HG02763 (cell line): ENCODE results near the gene DPH5.
A peak's percentile ranks its signal among the peaks of the same experiment; 100 is the strongest.
"Not testable (repeated sequence)": the region's sequence is repeated elsewhere in the genome, so short reads cannot be mapped to it uniquely, and the experiment has no call there.

Source experiments
- ATAC-seq: cut with Tn5 transposase; IDR thresholded peaks from one replicate; pipeline ENCODE4 v1.9.1; 2021; ENCODE audit warnings: mild to moderate bottlenecking, moderate library complexity; ENCODE audit not compliant: unreplicated experiment

Gene DPH5

DNA sequence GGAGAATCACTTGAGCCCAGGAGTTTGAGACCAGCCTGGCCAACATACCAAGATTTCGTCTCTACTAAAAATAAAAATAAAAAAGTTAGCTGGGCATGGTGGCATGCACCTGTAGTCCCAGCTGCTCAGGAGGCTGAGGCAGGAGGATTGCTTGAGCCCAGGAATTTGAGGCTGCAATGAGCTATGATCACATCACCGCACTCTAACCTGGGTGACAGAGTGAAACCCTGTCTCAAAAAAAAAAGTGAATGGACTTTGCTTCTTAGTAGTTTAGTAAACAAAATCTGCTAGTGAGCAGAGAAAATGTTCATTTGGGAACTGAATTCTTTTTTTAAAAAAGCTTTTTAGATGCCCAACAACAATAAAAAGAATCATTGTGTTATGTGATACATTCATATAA is 6.5 kb upstream of the DPH5 start:
- not testable (repeated sequence) for ATAC-seq

DNA sequence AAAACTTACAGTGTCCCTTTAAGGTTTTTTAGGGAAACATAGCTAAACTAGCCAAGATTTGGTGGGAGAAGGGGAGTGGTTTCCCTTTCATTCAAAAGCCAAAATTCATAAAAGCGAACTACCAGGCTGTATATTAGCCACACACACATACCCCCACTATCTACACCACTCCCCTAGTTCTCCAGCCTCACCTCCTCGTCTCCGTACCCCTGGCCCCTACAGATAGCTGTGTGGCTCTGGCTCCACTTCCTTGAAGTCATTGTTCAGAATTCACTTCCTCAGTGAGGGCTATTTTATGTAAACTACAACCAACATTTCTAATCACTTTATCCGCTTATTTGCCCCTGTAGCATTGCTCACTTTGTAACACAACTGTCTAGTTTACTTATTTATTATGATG is 5.3 kb upstream of the DPH5 start:
- no peak for ATAC-seq

DNA sequence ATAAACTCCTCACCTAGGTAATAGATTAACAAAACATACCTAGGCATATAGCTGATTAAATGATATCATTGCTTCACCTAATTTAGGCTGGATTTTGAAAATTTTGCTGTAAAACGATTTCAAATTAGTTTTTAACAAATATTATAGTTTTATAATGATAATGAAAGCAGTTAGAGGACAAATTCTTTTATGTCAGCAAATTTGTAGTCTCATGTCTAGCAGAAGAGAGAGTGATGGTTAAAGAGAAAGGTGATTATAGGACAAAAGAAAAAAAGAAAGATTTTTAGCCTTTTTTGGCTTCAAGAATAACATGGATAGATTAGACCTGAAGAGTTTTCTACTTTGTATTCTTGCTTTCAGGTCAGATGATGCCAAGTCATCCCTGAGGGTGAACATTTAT is 3.6 kb upstream of the DPH5 start:
- no peak for ATAC-seq

DNA sequence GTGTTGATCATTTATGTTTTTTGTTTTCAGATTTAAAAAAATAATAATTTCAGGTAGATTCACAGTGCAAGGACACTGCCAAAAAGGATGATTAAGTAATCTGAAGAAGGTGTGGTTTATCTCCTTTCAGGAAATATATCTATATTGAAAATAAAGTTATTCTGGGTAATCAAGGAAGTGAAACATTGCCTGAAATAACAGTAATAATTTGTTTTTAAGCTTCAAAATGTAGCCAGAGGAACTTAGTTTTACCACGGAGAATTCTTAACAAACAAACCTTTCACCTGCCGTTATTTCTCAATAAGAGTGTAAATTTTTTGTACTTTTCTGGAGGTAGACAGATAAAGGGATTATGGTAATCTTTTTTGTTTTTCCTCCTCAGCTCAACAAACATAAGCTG is 2.9 kb upstream of the DPH5 start:
- ATAC-seq, result no peak

DNA sequence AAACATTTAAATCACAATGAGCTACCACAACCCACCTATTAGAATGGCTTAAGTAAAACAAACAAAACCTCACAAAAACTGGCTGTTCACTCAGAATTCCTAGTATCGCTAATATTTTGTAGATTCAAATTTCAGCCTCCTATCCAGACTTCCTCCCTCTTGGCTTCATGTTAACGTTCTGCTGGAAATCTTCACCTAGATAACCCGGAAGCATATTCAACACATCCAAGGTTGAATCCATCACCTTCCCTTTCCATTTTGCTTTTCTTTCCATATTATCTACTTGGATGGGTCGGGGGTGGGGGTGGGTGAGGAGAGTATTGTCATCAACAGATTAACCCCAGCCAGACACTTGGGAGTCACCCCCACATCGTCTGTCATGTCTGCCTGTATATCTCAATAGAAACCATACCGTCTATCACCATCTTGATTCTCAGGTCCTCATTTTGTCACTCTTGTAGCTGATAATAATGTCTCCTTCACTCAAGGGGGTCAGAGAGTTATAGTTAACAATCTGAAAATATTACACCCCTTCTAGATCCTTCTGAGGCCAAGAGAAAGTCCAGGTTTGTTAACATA is 1.7 kb upstream of the DPH5 start:
- no peak for ATAC-seq

DNA sequence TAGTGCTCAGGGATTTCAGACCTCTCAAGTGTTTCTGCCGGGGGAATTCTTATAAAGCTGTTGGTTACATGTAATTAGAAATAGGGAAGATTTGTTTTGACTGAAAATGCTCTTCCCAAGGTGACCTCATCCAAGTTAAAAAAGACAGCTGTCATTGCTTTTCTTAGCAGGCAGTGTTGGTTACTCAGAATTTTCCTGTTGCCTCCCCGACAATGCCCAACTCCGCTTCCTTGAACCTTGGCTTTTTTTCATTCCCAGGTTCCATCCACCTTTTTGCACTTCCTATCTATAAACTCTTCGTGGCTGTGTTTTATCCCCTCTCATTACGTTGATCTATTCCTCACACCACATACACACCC is 825 bp upstream of the DPH5 start:
- ATAC-seq, result no peak

DNA sequence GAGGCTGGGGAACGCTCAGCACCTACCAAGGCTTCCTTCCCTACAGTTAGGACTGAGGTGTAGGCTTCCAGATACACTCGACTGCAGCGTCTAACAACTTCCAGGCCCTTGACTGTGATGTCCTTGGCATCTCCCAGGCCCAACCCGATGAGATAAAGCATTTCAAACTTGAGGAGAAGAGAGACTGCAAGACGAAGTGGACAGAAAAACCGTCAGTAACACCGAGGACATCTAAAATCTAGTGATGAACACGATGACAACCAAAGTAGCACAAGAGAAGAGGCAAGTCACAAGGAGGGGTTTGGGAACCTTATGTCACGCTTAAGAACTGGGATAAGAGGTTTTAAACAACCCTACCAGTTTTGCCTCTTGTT is 314 bp downstream of the DPH5 start:
- ATAC-seq, result peak; percentile 27

DNA sequence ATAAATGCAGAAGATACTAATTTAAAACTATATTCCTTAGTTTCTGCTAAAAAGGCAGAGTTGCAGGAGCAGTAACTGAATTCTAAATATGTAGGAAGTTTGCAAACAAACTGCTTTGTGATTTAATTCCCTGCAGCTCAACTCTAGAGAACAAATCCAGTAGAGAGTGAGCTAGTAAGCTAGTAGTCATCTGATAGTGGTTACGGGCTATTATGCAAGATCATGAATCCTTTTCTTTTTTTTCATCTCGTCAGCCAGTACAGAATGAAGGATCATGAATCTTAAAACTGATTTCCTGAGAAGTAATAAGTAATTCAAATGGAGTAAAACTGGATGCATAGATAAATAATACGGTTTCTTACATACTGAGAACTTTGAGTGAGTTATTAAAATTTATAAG is 3.3 kb downstream of the DPH5 start:
- no peak for ATAC-seq

DNA sequence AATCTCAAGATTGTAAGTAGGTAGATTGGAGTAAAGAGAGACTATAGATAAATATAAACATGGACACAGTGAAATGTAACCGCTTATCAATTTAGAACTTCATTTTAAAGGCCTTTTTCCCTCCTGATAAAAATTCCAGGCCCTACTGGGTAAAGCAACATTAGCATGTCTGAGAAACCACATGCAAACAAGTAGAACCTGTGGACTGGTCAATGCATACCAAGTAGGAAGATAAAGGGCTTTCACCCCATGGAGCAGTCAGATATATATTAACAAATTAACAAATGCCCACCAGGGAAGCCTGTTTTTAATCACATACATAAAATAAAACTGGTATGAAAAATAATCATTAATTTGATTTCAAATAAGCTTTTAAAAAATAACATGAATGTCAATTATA is 8.1 kb downstream of the DPH5 start:
- ATAC-seq, result no peak

DNA sequence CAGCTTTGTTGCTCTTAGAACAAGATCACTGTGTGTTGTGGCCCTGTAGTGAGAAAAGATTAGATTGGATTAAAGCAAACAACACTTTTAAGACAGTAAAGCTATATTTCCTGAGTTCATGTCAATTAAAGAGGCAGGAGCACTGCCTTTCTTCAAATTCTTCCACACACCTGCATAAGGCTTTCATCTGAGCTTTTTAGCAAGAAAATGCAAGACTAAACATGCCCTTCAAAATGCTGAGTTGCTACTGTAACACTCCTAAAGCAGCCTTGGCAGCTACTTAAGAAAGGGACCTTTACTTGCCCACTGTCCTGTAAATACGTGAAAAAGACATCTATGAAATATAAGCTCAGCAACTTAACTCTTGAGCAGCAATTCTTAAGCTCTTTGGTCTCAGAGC is 11.8 kb downstream of the DPH5 start:
- no peak for ATAC-seq

DNA sequence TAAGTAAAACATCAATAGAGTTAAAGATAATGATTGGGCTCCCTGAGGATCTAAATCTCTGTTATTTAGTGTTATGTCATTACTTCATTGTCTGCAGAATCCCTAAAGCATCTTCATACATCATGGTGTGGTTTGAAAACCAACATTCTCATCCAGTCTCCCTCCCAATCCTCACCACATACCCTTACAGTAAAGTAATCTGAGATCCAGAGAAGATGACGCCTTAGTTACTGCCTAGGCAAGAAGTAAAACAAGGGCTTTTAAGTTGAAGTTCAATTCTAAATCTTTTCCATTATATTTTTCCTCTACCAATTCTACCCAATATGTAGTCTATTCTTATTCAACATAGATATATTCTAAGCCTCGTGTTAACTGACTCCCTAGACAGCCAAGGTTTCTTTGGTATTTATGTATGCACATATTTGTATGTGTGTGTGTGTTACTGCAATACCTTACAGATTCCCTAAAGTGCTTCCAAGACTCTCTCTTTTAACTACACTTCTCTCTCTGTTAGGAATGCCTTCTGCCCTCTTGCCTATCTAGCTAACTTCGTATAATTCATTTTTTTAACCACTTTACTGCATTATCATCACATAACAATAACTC is 17.3 kb downstream of the DPH5 start:
- ATAC-seq, result no peak

DNA sequence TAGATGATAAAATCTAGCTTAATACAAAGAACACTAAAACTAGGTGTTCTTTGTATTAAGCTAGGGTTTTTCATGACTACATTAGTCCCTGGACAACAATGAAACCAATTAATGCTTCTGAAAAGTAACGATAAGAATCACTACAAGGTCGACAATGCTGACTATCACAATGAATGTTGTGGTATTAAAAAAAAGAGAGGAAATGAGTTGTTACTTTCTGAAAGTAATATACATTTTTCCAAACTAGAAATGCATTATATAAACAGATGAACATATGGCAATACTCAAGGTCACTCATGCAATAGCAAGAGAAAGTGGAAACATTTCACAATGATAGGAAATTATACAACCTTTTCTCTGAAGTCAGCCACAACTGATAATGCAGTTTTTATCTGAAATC is 19.0 kb downstream of the DPH5 start:
- no peak for ATAC-seq

DNA sequence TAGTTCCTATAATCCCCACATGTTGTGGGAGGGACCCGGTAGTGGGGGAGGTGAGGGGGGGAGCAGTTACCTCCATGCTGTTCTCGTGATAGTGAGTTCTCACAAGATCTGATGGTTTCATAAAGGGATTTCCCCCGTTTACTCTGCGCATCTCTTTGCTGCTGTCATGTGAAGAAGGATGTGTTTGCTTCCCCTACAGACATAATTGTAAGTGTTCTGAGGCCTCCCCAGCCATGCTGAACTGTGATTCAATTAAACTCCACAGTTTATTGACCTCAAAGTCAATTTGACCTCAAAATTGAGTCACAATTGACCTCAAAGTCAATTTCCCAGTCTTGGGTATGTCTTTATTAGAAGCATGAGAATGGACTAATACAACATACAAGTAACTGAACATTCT is 19.7 kb downstream of the DPH5 start:
- ATAC-seq, result no peak

DNA sequence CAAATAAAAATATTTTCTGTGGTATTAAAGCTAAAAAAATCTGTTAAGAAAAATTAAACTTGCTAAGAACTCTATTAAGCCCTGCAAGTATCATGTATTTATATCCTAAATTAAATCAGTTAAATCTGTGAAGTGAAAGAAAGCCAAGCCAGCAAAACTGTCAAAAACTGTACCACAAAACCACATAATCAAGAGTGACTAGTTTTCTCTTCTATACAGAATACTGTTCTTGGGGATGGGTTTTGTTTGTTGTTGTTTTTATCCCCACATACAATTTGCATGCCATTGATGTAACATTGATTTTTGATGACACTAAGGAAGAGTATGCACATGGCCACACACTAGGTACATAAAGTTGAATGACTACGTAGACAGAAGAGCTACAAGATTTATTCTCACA is 20.4 kb downstream of the DPH5 start:
- ATAC-seq, result no peak

DNA sequence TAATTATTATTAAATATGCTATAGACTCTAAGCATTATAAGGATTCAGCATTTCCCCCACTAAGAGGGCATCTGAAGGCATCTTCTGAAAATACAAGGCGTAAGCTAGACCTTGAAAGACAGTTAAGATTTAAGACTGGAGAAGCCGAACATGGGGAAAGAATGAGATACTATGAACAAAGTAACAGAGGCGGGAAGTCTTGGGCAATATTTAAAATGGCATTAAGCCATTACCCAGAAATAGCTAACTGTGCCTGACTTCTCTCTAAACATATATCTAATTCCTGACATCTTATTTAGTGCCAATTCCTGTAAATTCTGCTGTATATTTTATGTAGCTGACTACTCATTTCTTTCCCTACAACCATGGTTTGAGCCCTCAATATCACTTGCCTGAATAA is 20.9 kb downstream of the DPH5 start:
- no peak for ATAC-seq

DNA sequence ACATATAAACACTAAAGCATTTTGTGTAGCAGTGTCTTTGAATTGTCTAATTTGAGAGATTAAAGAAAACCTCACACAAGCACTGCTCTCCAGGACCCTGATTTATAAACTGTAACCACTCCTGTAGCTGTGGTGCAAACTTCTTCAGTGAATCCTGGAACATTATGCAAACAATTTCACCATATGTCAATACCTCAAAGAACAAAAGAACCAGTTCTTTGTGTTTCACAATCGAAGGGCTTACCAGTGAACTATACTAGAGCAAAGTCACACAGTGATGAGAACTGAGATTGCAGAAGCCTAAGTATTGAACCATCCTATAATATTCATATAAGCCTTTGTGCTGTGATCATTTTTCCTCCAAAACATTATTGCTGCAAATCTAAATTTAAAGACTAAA is 21.5 kb downstream of the DPH5 start:
- no peak for ATAC-seq

DNA sequence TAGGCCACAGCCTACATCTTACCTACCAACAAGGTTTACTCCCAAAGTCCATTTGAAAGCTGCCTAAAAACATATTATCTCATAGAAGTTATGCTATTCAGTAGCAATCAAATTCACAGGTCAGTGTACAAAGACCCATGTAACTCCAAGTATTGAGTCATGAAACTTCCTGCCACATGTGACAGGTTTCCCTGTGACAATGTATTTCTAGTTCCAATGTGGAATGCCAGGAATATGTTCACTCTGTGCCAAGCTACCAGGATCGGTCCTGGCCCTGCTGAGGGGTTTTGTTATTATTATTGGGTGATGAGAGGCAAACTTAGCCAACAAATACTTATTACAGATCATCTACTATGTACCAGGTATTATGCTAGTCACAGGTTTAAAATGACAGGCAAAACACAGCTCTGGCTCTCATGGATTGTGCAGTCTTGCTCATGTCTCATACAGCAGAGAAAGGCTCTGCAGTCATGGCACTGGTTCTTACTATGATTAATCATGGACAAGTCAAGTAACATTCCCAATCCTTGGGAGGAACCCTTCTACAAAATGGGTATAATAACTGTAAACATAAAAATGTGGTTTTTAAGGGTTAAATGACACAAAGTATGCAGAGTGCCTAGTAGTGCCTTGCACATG is 22.5 kb downstream of the DPH5 start:
- no peak for ATAC-seq

DNA sequence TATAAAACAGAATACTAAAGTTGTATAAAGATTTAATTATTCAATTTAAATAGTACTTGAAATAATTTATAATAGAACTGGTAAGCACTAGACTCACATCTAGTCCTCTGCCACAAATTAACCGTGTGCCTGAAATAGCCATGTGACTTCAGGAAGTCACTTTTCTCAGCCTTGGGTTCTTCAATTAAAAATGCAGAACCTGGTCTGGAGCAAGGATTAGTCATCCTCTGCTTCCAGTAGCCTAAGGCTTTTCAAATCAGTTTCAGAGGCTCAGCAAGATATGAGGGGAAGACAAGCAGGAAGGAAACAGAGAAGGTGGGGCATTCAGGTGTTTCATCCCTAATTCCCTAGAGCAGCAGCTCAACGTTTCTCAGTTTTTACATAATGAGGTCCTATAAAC is 23.0 kb downstream of the DPH5 start:
- ATAC-seq, result no peak

DNA sequence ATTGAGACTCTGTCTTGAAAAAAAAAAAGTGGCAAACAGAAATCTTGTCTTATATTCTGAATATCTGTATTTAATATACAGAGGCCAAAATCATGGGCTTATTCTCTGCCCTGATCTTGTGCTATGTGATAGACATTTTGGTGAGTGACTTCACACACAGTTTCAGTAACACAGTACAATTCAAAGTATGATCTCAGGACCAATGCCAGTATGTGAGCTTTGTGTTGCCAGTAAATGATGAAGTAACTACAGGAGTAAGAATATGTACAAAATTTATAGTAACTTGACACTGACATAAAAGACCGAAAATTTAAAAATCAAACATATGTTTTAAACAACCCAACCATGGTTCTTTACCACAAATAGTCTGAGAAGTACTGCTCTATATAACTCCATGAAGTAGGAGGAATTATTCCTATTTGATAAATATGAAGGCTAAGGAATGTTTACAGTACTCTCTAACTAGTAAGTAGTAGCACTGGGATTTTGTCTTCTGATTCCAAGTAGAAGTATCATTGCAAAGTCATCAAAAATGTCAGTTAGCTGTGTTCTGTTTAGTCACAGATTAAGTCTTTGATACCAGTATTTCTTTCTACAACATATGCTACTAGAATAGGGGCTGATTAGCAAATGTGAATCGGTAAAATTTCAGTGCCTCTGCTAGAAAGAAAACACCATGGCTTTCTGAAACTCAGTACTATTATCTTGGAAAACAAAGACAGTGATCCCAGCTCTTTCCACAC is 25.3 kb downstream of the DPH5 start:
- no peak for ATAC-seq

DNA sequence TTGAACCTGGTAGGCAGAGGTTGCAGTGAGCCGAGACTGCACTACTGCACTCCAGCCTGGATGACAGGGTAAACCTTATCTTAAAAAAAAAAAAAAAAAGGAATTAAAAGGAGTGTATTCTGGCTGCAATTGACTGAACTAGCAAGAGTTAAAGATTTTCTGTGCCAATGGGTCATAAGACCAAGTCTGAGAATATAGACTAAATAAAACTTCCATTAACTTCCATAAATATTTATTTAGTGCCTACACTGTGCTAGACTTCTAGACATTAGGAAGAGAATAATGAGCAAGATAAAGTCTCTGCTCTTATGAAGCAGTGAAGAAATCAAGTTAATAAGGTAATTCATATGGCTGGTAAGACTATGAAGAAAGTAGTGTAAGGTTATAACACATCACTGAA is 27.2 kb downstream of the DPH5 start:
- no peak for ATAC-seq

DNA sequence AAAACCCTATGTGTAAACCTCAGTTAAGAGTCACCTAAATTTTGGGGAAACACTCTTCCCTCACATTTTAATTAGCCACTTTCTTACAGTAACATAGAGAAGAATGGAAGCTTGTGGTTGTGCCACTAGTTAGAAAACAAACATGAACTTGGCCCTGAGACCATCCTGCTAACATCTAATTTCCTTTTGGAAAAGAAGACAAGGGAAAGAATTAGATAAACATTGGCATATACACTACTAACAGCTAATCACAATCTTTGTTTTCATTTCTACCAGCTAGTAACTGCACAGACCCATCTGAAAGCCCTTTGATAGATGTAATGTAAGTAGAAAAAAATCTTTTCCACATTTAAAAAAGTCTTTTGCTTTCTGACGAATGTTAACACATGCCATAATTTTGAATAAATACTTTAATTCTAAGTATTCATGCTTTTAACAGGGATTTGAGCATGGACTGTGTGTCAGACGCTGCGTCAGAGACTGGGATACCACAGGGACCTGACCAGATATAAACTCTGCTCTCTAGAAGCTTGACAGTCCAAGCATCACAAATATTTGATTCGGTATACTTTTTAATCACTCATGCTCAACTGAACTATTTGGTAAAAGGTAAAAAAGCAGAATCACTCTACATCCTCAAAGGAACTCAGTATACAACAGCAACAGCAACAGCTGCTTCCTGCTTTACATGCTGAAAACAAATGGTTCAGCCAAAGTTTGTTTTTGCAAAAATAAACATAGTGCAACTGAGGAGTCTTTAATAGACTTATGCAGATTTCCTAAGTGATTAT is 30.2 kb downstream of the DPH5 start:
- ATAC-seq, result no peak
